ENCODE measurements around the gene CCR3. TPM values are rescaled to one million over a fixed set of nuclear protein-coding genes. Genes with fewer than 3 reads are reported as not detected.

Gene CCR3
- total and polyA plus RNA-seq, 2 donors from 2014 or later, result not detected

- Histone ChIP-seq H3K9ac (ENCODE audit: low read length in 3 of 3) (no peak overlapping the region), H3K4me3 (ENCODE audit: low read length in 3 of 3) (no peak overlapping the region), H3K9me3 (ENCODE audit: control insufficient read depth in 2 of 3, insufficient read depth in 1 of 3, low read length in 3 of 3) (no peaks in the 10 kb centered on the region), H3K27ac (ENCODE audit: low read depth in 2 of 2, low read length in 2 of 2) (no peak overlapping the region), H3K4me1 (ENCODE audit: control insufficient read depth in 2 of 3, insufficient read depth in 2 of 3, low read depth in 1 of 3, low read length in 3 of 3) (no peaks in the 10 kb centered on the region), H3K36me3 (ENCODE audit: control insufficient read depth in 2 of 3, insufficient read depth in 3 of 3, low read length in 3 of 3) (no peaks in the 10 kb centered on the region), H3K27me3 (ENCODE audit: control insufficient read depth, insufficient read depth, low read length) (no peaks in the 10 kb centered on the region)
- no peak for DNase-seq
- intact Hi-C loops (cut with DNase I), result no loop called here
- TF ChIP-seq, protein P1, sequence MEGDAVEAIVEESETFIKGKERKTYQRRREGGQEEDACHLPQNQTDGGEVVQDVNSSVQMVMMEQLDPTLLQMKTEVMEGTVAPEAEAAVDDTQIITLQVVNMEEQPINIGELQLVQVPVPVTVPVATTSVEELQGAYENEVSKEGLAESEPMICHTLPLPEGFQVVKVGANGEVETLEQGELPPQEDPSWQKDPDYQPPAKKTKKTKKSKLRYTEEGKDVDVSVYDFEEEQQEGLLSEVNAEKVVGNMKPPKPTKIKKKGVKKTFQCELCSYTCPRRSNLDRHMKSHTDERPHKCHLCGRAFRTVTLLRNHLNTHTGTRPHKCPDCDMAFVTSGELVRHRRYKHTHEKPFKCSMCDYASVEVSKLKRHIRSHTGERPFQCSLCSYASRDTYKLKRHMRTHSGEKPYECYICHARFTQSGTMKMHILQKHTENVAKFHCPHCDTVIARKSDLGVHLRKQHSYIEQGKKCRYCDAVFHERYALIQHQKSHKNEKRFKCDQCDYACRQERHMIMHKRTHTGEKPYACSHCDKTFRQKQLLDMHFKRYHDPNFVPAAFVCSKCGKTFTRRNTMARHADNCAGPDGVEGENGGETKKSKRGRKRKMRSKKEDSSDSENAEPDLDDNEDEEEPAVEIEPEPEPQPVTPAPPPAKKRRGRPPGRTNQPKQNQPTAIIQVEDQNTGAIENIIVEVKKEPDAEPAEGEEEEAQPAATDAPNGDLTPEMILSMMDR (IDR thresholded peaks at IDR 0.05; ENCODE audit: borderline replicate concordance, extremely low read depth, insufficient read depth), result no peak
- no peak for FAIRE-seq
Measured at GRCh38 chr3:46212101-46212500, 30.2 kb upstream of the CCR3 start.

DNA sequence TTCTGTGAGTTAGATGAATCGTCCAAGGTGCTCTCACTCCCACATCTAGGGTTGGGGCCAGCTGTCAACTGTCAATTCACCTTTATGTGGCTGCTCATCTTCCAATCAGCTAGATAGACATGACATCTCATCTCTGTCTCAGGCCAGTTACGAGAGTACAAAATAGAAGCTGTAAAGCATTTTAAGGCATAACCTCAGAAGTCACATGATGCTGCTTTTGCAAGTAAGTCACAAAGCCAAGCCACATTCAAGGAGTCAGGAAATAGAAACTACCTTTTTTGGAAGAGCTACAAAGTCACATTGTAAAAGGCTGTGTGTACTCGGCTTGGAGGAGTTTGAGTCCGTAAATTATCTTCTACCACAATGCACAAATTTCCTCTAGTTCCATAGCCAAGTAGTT is 29.1 kb upstream of the CCR3 start:
- DNase-seq, result peak in 1 of 5 donors; percentile 16
- H3K9me3 ChIP-seq (ENCODE audit: control insufficient read depth in 2 of 3, insufficient read depth in 1 of 3, low read length in 3 of 3), result no peaks in the 10 kb centered on the region
- no peaks in the 10 kb centered on the region for H3K36me3 ChIP-seq (ENCODE audit: control insufficient read depth in 2 of 3, insufficient read depth in 3 of 3, low read length in 3 of 3)
- TF ChIP-seq, protein P1 (IDR thresholded peaks at IDR 0.05; ENCODE audit: borderline replicate concordance, extremely low read depth, insufficient read depth), result no peak
- H3K9ac ChIP-seq (ENCODE audit: low read length in 3 of 3), result no peak overlapping the region
- H3K4me3 ChIP-seq (ENCODE audit: low read length in 3 of 3), result no peak overlapping the region
- FAIRE-seq, result no peak
- no peaks in the 10 kb centered on the region for H3K27me3 ChIP-seq (ENCODE audit: control insufficient read depth, insufficient read depth, low read length)
- no peak overlapping the region for H3K27ac ChIP-seq (ENCODE audit: low read depth in 2 of 2, low read length in 2 of 2)
- H3K4me1 ChIP-seq (ENCODE audit: control insufficient read depth in 2 of 3, insufficient read depth in 2 of 3, low read depth in 1 of 3, low read length in 3 of 3), result no peaks in the 10 kb centered on the region
- intact Hi-C loops (cut with DNase I), result no loop called here

DNA sequence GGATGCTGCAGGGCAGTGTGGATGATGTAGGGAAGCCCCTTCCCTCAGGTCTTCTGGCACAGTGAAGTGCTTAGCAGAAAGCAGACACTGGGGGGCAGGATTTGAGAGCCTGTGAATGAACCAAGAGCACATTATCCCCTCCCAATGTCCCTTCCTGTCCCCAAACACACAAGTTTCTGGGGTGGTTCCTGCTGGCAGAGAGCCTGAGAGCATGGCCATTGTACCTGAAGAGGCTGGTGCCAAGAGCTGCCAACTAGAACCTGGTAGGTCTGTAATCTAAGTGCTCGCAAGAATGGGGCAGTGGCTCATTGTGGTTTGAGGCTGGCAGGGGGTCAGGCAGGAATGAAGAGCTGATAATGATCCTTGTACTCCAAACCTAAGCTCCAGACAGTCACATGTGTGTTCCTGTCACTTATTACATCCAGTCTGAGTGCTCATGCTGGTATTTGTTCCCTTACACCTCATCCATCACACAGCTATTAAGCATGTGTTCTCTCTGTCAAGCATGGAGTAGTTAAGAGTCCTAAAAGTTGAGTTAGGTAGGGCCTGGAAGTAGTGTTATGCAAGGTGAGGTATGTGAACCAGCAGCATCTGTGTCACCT is 27.4 kb upstream of the CCR3 start:
- Histone ChIP-seq H3K4me3 (ENCODE audit: low read length in 3 of 3) (no peak overlapping the region), H3K4me1 (ENCODE audit: control insufficient read depth in 2 of 3, insufficient read depth in 2 of 3, low read depth in 1 of 3, low read length in 3 of 3) (no peaks in the 10 kb centered on the region), H3K9ac (ENCODE audit: low read length in 3 of 3) (no peak overlapping the region), H3K36me3 (ENCODE audit: control insufficient read depth in 2 of 3, insufficient read depth in 3 of 3, low read length in 3 of 3) (no peaks in the 10 kb centered on the region), H3K9me3 (ENCODE audit: control insufficient read depth in 2 of 3, insufficient read depth in 1 of 3, low read length in 3 of 3) (no peaks in the 10 kb centered on the region), H3K27ac (ENCODE audit: low read depth in 2 of 2, low read length in 2 of 2) (no peak overlapping the region), H3K27me3 (ENCODE audit: control insufficient read depth, insufficient read depth, low read length) (no peaks in the 10 kb centered on the region)
- TF ChIP-seq, protein P1 (IDR thresholded peaks at IDR 0.05; ENCODE audit: borderline replicate concordance, extremely low read depth, insufficient read depth), result no peak
- FAIRE-seq, result no peak
- intact Hi-C loops (cut with DNase I), result no loop called here
- peak in 1 of 5 donors; percentile 18 for DNase-seq

Data from kidney (tissue), 14 donors.